NCI-H2171 (cell line): Measurements from ENCODE around the gene TRRAP.

Experiments
- DNase-seq: peaks from one replicate; lab custom pipeline; 2025; lab: John Stamatoyannopoulos, UW

The TRRAP gene

GRCh38 chr7:99061001-99061776 is 182.9 kb downstream of the TRRAP start:
- DNase-seq = no peak
